GM12878 (cell line): Measurements from ENCODE around the gene AKR1B15.

ENCODE experiments used
- CREB1 ChIP-seq: IDR thresholded peaks from 2 replicates; pipeline ENCODE4 v1.6.1; 2012; ENCODE audit warnings: low read depth, mild to moderate bottlenecking, inconsistent platforms
- EZH2 ChIP-seq: IDR thresholded peaks from 2 replicates; pipeline ENCODE4 v1.6.1; 2012; ENCODE audit warnings: low read depth, mild to moderate bottlenecking, control low read depth, inconsistent platforms, low read length, borderline replicate concordance; ENCODE audit not compliant: control insufficient read depth
- MYC ChIP-seq: IDR thresholded peaks from 2 replicates; pipeline ENCODE4 v1.6.1; 2011; ENCODE audit warnings: mild to moderate bottlenecking, low read length, moderate library complexity, inconsistent platforms; ENCODE audit not compliant: insufficient read depth, insufficient replicate concordance, insufficient read length, severe bottlenecking
- POLR2AphosphoS5 ChIP-seq: IDR thresholded peaks from 2 replicates; pipeline ENCODE4 v1.6.1; 2011; ENCODE audit warnings: mild to moderate bottlenecking, low read length, inconsistent platforms
- RAD21 ChIP-seq: IDR thresholded peaks from 2 replicates; pipeline ENCODE4 v1.6.1; 2011; ENCODE audit warnings: mild to moderate bottlenecking, low read depth, low read length, moderate library complexity; ENCODE audit not compliant: insufficient read depth
- SIN3A ChIP-seq: IDR thresholded peaks from 2 replicates; pipeline ENCODE4 v1.6.1; 2012; ENCODE audit warnings: low read depth, low read length, improper control_type of control experiment
- TF ChIP-seq, protein P1 (sequence below): fragments of 450-650 bp; IDR thresholded peaks from 2 replicates; pipeline ENCODE4 v1.6.1; 2016; ENCODE audit warnings: mild to moderate bottlenecking

- no peak for TF ChIP-seq RAD21
- no peak for TF ChIP-seq CREB1
- TF ChIP-seq, protein P1, sequence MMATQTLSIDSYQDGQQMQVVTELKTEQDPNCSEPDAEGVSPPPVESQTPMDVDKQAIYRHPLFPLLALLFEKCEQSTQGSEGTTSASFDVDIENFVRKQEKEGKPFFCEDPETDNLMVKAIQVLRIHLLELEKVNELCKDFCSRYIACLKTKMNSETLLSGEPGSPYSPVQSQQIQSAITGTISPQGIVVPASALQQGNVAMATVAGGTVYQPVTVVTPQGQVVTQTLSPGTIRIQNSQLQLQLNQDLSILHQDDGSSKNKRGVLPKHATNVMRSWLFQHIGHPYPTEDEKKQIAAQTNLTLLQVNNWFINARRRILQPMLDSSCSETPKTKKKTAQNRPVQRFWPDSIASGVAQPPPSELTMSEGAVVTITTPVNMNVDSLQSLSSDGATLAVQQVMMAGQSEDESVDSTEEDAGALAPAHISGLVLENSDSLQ = no peak
- no peak for TF ChIP-seq EZH2
- TF ChIP-seq POLR2AphosphoS5 = no peak
- no peak for TF ChIP-seq SIN3A
- no peak for TF ChIP-seq MYC
These were observed 456 bp downstream of the AKR1B15 start for GRCh38 chr7:134549366-134549765.
